PC-3 (cell line): Measurements from ENCODE around the gene SPSB4. TPM values are rescaled to one million over a fixed set of nuclear protein-coding genes. Genes with fewer than 3 reads are reported as not detected.

Experiments used
- ATAC-seq: fragments of 200-7000 bp; cut with Tn5 transposase; 2 replicates; pipeline ENCODE4 v1.9.1; 2020; ENCODE audit warnings: mild to moderate bottlenecking, moderate library complexity
- BruUV-seq: library from RNA; stranded (reverse); fragments of 400-500 nt; replicated peaks from 2 replicates; lab custom pipeline; 2021; lab: Mats Ljungman, UMichigan
- CTCF ChIA-PET: fragments of 300-600 bp; sonication (Branson Sonifier 250); formaldehyde crosslinking; loops from one replicate; lab custom pipeline; 2022; ENCODE audit warnings: antibody characterized with exemption; lab: Charles Lee
- POLR2A ChIA-PET: fragments of 300-600 bp; sonication (Branson Sonifier 250); formaldehyde crosslinking; loops from one replicate; lab custom pipeline; 2022; ENCODE audit warnings: antibody characterized with exemption; ENCODE audit not compliant: unreplicated experiment; lab: Charles Lee
- DNase-seq: peaks from one replicate; pipeline ENCODE4 v3.0.0-alpha.2; 2015
- H2AFZ ChIP-seq: fragments of 300-600 bp; sonication (generic); 2 replicates; pipeline ENCODE4 v1.6.0; 2016; ENCODE audit warnings: antibody characterized with exemption, low read length
- H3F3A ChIP-seq: fragments of 300-600 bp; sonication (generic); one replicate; pipeline ENCODE4 v1.6.0; 2017; ENCODE audit warnings: antibody characterized with exemption, low read length, control low read depth, mild to moderate bottlenecking; ENCODE audit not compliant: unreplicated experiment
- H3K27ac ChIP-seq: fragments of 300-600 bp; sonication (generic); 2 replicates; pipeline ENCODE4 v1.5.1; 2016; ENCODE audit warnings: mild to moderate bottlenecking, low read length
- H3K27me3 ChIP-seq: fragments of 300-600 bp; sonication (generic); 2 replicates; pipeline ENCODE4 v1.6.1; 2016; ENCODE audit warnings: low read length, mixed read lengths
- H3K36me3 ChIP-seq: fragments of 300-600 bp; sonication (generic); 2 replicates; pipeline ENCODE4 v1.6.1; 2016; ENCODE audit warnings: low read depth, mixed run types, low read length, mixed read lengths
- H3K4me1 ChIP-seq: fragments of 300-600 bp; sonication (generic); 2 replicates; pipeline ENCODE4 v1.5.1; 2016; ENCODE audit warnings: low read length; ENCODE audit not compliant: insufficient read depth
- H3K4me2 ChIP-seq: fragments of 300-600 bp; sonication (generic); 2 replicates; pipeline ENCODE4 v1.6.0; 2016; ENCODE audit warnings: low read length
- H3K4me3 ChIP-seq: fragments of 300-600 bp; sonication (generic); 2 replicates; pipeline ENCODE4 v1.5.1; 2016; ENCODE audit warnings: mild to moderate bottlenecking, low read length, mixed read lengths
- H3K79me2 ChIP-seq: fragments of 300-600 bp; sonication (generic); 2 replicates; pipeline ENCODE4 v1.6.1; 2017; ENCODE audit warnings: low read length, mixed read lengths
- H3K9ac ChIP-seq: fragments of 300-600 bp; sonication (generic); 2 replicates; pipeline ENCODE4 v1.6.0; 2016; ENCODE audit warnings: mild to moderate bottlenecking, low read length
- H3K9me2 ChIP-seq: fragments of 300-600 bp; sonication (generic); replicated peaks from 2 replicates; pipeline ENCODE4 v1.6.1; 2016; ENCODE audit warnings: mixed run types, low read length, mixed read lengths
- H3K9me3 ChIP-seq: fragments of 300-600 bp; sonication (generic); 2 replicates; pipeline ENCODE4 v1.6.1; 2016; ENCODE audit warnings: low read length, mixed read lengths
- H4K20me1 ChIP-seq: fragments of 300-600 bp; sonication (generic); 2 replicates; pipeline ENCODE4 v1.6.1; 2016; ENCODE audit warnings: low read length, mixed read lengths
- CTCF ChIP-seq: fragments of 300-600 bp; sonication (generic); conservative IDR thresholded peaks from 2 replicates; pipeline ENCODE4 v1.5.1; 2017; ENCODE audit warnings: antibody characterized with exemption, low read depth, mild to moderate bottlenecking, low read length
- EZH2 ChIP-seq: fragments of 300-600 bp; sonication (generic); IDR thresholded peaks from one replicate; pipeline ENCODE4 v1.6.1; 2017; ENCODE audit warnings: antibody characterized with exemption, mild to moderate bottlenecking, low read length; ENCODE audit not compliant: unreplicated experiment
- EZH2phosphoT487 ChIP-seq: fragments of 300-600 bp; sonication (generic); IDR thresholded peaks from 2 replicates; pipeline ENCODE4 v1.6.1; 2018; ENCODE audit warnings: mild to moderate bottlenecking, antibody characterized with exemption, low read length, borderline replicate concordance
- intact Hi-C: fragments of 100-400 bp; cut with micrococcal nuclease; formaldehyde crosslinking; loops from 2 replicates; pipeline ENCODE4 v1.9.0; 2023
- total RNA-seq: library from RNA; depleted of rRNA; stranded (reverse); fragments of >200 nt; gene quantifications from 2 replicates; pipeline ENCODE4 v1.2.3, GENCODE V29; 2014

The SPSB4 gene
- total RNA-seq, 1 experiment from 2014 or later = not detected

GRCh38 chr3:141143517-141143916 is 92.4 kb downstream of the SPSB4 start:
- intact Hi-C loops = no loop called here
- BruUV-seq = no TSS peak
- Histone ChIP-seq H3K9ac (no peak overlapping the region), H3K79me2 (no peaks in the 10 kb centered on the region), H3K4me2 (no peak overlapping the region), H2AFZ (no peak overlapping the region), H3K9me3 (no peaks in the 10 kb centered on the region), H3K27ac (no peak overlapping the region), H3K27me3 (no peaks in the 10 kb centered on the region), H4K20me1 (no peaks in the 10 kb centered on the region), H3K4me3 (no peak overlapping the region), H3F3A (no peaks in the 10 kb centered on the region), H3K9me2 (no peaks in the 10 kb centered on the region), H3K4me1 (peaks cover 5% of the 10 kb centered on the region; the same call in 1 of the 2 replicates), H3K36me3 (no peaks in the 10 kb centered on the region)
- ChIA-PET CTCF (no interaction called here), POLR2A (no interaction called here)
- no peak for ATAC-seq
- DNase-seq = no peak
- TF ChIP-seq CTCF = no peak
- TF ChIP-seq EZH2phosphoT487 = no peak
- TF ChIP-seq EZH2 = no peak

GRCh38 chr3:141146979-141147470 is 95.9 kb downstream of the SPSB4 start:
- no peaks in the 10 kb centered on the region for H4K20me1 ChIP-seq
- H3K9ac ChIP-seq = no peak overlapping the region
- ATAC-seq (no peak), DNase-seq (no peak)
- no peaks in the 10 kb centered on the region for H3K27me3 ChIP-seq
- H2AFZ ChIP-seq = no peak overlapping the region
- H3K79me2 ChIP-seq = no peaks in the 10 kb centered on the region
- intact Hi-C loops = no loop called here
- no peaks in the 10 kb centered on the region for H3K36me3 ChIP-seq
- no peak overlapping the region for H3K27ac ChIP-seq
- H3K4me1 ChIP-seq = peaks cover 5% of the 10 kb centered on the region; the same call in 1 of the 2 replicates
- TF ChIP-seq CTCF (no peak), EZH2phosphoT487 (no peak)
- ChIA-PET CTCF (no interaction called here), POLR2A (no interaction called here)
- no peaks in the 10 kb centered on the region for H3K9me2 ChIP-seq
- no peaks in the 10 kb centered on the region for H3F3A ChIP-seq
- no TSS peak for BruUV-seq
- no peak overlapping the region for H3K4me3 ChIP-seq
- H3K9me3 ChIP-seq = no peaks in the 10 kb centered on the region
- no peak overlapping the region for H3K4me2 ChIP-seq

- Histone ChIP-seq H3K79me2 (no peaks in the 10 kb centered on the region), H3F3A (no peaks in the 10 kb centered on the region), H4K20me1 (no peaks in the 10 kb centered on the region), H3K9me3 (no peaks in the 10 kb centered on the region), H3K4me1 (peaks cover 5% of the 10 kb centered on the region; the same call in 1 of the 2 replicates), H3K27ac (no peak overlapping the region), H3K9me2 (no peaks in the 10 kb centered on the region), H3K9ac (no peak overlapping the region), H2AFZ (no peak overlapping the region), H3K27me3 (no peaks in the 10 kb centered on the region), H3K36me3 (no peaks in the 10 kb centered on the region), H3K4me3 (no peak overlapping the region), H3K4me2 (0 out of 2 replicates have a peak overlapping the region, but pooled peaks have one; percentile 5)
- POLR2A ChIA-PET = no interaction called here
- intact Hi-C loops = no loop called here
- DNase-seq (peak; percentile 72), ATAC-seq (peak; percentile 90)
- CTCF ChIA-PET = no interaction called here
- BruUV-seq = no TSS peak
- TF ChIP-seq CTCF = no peak
These were observed 96.5 kb downstream of the SPSB4 start for GRCh38 chr3:141147657-141148056.
